Panc1 (cell line): Measurements from ENCODE around the gene PCSK1N.

Source experiments
- CTCF ChIP-seq: fragments of 450-650 bp; IDR thresholded peaks from 2 replicates; pipeline ENCODE4 v1.5.1; 2017; ENCODE audit warnings: mild to moderate bottlenecking
- POLR2AphosphoS5 ChIP-seq: IDR thresholded peaks from 2 replicates; pipeline ENCODE4 v1.6.1; 2012; ENCODE audit warnings: mild to moderate bottlenecking, low read depth, low read length, moderate library complexity
- TF ChIP-seq, protein P1 (sequence below), 2 experiments: IDR thresholded peaks; 2 replicates each; pipeline ENCODE4 v1.6.1; 2011 to 2012; ENCODE audit warnings: low read depth in 2 of 2, control low read depth in 1 of 2, low read length in 1 of 2, mild to moderate bottlenecking in 1 of 2, moderate library complexity in 1 of 2; ENCODE audit not compliant: insufficient read depth in 1 of 2

- TF ChIP-seq POLR2AphosphoS5 (no peak), CTCF (no peak)
- TF ChIP-seq, protein P1, sequence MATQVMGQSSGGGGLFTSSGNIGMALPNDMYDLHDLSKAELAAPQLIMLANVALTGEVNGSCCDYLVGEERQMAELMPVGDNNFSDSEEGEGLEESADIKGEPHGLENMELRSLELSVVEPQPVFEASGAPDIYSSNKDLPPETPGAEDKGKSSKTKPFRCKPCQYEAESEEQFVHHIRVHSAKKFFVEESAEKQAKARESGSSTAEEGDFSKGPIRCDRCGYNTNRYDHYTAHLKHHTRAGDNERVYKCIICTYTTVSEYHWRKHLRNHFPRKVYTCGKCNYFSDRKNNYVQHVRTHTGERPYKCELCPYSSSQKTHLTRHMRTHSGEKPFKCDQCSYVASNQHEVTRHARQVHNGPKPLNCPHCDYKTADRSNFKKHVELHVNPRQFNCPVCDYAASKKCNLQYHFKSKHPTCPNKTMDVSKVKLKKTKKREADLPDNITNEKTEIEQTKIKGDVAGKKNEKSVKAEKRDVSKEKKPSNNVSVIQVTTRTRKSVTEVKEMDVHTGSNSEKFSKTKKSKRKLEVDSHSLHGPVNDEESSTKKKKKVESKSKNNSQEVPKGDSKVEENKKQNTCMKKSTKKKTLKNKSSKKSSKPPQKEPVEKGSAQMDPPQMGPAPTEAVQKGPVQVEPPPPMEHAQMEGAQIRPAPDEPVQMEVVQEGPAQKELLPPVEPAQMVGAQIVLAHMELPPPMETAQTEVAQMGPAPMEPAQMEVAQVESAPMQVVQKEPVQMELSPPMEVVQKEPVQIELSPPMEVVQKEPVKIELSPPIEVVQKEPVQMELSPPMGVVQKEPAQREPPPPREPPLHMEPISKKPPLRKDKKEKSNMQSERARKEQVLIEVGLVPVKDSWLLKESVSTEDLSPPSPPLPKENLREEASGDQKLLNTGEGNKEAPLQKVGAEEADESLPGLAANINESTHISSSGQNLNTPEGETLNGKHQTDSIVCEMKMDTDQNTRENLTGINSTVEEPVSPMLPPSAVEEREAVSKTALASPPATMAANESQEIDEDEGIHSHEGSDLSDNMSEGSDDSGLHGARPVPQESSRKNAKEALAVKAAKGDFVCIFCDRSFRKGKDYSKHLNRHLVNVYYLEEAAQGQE (IDR thresholded peaks at IDR 0.05; ENCODE audit: insufficient read depth in 1 of 2, low read depth in 2 of 2, low read length in 1 of 2), result no peak
Measured at GRCh38 chrX:48834383-48834709, 1.1 kb downstream of the PCSK1N start.
